NCI-H748 treated with DMSO at 0.1 percent for 48 hours (cell line): Measurements from ENCODE around the gene CABP7.

Experiments used
- DNase-seq: peaks from one replicate; lab custom pipeline; 2025; lab: John Stamatoyannopoulos, UW

CABP7 gene

DNA sequence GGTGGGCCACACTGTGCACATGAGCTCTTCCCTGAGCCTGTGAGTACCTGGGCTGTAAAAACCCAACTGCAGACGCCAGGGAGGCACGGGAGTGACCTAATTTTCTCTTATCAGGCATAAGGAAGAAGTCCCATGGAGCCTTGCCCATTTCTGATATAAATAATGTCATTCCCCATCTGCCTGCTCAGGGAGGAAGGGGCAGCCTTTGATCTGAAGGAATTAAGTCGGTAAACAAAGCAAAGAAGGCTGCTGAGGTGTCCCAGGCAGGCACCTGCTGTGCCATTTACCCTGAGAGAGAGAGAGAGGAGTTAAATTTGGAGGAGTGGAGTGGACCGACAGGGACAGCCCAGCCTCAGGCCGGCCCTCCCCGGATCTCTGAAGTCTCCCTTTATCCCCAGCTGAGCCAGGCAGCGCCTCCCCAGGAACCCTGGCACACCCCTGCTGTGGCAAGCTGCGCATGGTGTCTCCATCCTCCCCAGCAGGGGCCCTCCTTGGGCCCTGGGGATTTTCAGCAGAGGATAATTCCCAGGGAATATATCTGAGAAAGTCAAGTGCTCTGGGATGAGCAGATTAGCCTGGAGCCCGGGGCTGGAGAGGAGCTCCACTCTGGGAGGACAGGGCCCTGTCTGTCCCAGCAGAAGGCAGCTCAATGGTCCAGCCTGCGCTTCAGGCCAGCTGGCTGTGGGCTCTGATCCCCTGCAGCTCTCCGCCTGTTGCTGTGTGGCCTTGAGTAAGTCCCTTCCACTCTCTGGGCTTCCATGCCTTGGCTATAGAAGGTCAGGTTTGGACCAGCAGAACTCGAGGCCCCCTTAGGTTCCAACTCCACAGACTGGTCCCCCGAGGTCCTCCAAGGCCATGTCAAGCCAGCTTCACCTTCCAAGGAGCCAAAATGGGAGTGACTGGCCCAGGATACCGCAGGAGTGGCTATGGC is 17.5 kb upstream of the CABP7 start:
- no peak for DNase-seq

- no peak for DNase-seq
Observed at GRCh38 chr22:29702931-29703501, 16.8 kb upstream of the CABP7 start.

- DNase-seq, result no peak
Observed at GRCh38 chr22:29703569-29704195, 16.1 kb upstream of the CABP7 start.

GRCh38 chr22:29704528-29705285 is 15.1 kb upstream of the CABP7 start:
- no peak for DNase-seq

- no peak for DNase-seq
Observed at GRCh38 chr22:29705651-29706050, 14.2 kb upstream of the CABP7 start.

GRCh38 chr22:29706486-29706885 is 13.3 kb upstream of the CABP7 start:
- DNase-seq, result no peak

GRCh38 chr22:29707010-29707409 is 12.8 kb upstream of the CABP7 start:
- no peak for DNase-seq

GRCh38 chr22:29707471-29707870 is 12.3 kb upstream of the CABP7 start:
- no peak for DNase-seq

DNA sequence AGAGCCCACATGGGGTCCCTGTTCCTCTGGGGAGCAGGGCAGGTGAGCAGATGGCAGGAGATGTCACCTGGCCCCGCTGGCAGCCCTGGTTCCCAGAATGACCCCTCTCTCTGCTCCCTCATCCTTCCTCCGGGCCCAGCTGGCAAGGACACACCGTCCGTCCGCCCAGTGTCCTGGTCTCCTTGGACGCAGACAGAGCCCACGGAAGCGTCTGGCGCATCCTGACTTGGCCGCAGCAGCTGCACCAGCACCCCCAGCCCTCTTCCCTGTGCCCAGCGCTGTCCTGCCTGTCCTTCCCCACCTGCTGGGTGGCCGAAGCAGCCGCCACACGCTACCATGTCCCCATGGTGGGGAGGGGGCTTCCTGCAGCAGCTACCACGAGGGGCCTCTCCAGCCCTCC is 9.6 kb upstream of the CABP7 start:
- DNase-seq, result no peak

DNA sequence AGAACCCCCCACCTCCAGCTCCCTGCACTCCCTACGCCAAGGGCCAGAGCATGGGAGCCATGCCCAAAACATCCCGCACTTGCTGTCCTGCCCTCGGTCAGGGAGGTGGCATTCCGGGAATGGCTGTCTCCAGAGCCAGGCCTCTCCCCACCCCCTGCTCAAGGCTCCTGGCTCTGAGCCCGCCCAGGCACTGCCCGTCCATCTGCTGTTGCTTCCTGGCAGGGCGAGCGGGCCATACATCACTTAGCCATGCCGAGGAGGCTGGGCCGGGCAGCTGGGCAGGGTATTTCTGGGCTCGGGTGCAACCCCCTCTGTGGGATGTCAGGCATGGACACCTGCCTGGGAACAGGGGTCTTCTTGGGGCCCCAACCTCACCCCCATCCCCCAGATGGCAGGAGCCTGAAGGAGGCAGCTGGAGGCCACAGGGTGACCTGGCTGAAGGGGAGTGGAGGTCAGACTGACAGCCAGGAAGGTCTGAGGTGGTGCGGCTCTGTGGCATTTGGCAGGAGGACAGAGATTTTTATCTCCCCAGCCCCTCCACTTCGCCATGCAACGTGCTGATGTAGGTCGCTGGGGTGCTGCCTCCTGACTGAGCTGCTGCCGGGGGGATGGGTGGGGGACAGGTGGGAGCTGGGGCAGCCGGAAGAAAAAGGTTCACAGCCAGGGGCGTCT is 8.7 kb upstream of the CABP7 start:
- no peak for DNase-seq

- no peak for DNase-seq
Observed at GRCh38 chr22:29712119-29712518, 7.7 kb upstream of the CABP7 start.

GRCh38 chr22:29713156-29713727 is 6.6 kb upstream of the CABP7 start:
- DNase-seq, result no peak

GRCh38 chr22:29715240-29715639 is 4.6 kb upstream of the CABP7 start:
- DNase-seq, result no peak

DNA sequence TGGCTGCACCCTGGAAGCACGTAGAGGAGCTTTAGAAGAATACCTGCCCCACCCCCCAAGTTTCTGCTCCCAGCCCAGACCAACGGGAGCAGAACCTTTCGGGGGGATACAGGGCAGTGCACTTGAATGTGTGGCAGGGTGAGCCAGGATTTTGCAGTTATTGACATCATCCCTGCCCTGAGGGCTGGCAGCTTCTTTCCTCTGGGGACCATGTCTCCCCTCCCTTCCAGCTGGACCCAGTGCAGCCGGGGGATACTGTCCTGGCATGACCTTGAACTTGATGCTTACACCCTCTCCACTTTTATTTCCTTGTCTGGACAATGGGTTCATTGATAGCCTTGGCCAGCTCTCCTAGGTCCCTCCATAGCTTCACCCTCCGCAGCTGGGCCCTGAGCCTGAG is 4.1 kb upstream of the CABP7 start:
- DNase-seq, result no peak

- no peak for DNase-seq
Observed at GRCh38 chr22:29716814-29717545, 2.8 kb upstream of the CABP7 start.

GRCh38 chr22:29717789-29718188 is 2.0 kb upstream of the CABP7 start:
- no peak for DNase-seq

- no peak for DNase-seq
Observed at GRCh38 chr22:29718949-29719898, 579 bp upstream of the CABP7 start.

- no peak for DNase-seq
Observed at GRCh38 chr22:29720811-29721323, 1.1 kb downstream of the CABP7 start.

GRCh38 chr22:29722151-29722550 is 2.3 kb downstream of the CABP7 start:
- DNase-seq, result no peak
